ENCODE results near the gene TDRD1. TPM values are rescaled to one million over a fixed set of nuclear protein-coding genes. Genes with fewer than 3 reads are reported as not detected.

TDRD1 gene
- total RNA-seq, 1 donor from 2014 or later = 0.16 TPM

- H3K4me1 Mint-ChIP-seq = no peaks in the 10 kb centered on the region
- intact Hi-C loops (cut with micrococcal nuclease) = no loop called here
- H3K4me3 Mint-ChIP-seq = no peak overlapping the region
- H3K36me3 Mint-ChIP-seq (ENCODE audit: low read depth) = no peaks in the 10 kb centered on the region
- H3K27ac Mint-ChIP-seq = no peak overlapping the region
- H3K27me3 Mint-ChIP-seq = peaks cover 7% of the 10 kb centered on the region
- no peaks in the 10 kb centered on the region for H3K9me3 Mint-ChIP-seq
- no peak for DNase-seq
Measured at GRCh38 chr10:114272696-114273095, 93.5 kb downstream of the TDRD1 start.

- intact Hi-C loops (cut with micrococcal nuclease) = no loop called here
- Mint-ChIP-seq H3K4me1 (no peaks in the 10 kb centered on the region), H3K27me3 (peaks cover 7% of the 10 kb centered on the region), H3K27ac (no peak overlapping the region), H3K9me3 (no peaks in the 10 kb centered on the region), H3K4me3 (no peak overlapping the region), H3K36me3 (ENCODE audit: low read depth) (no peaks in the 10 kb centered on the region)
- DNase-seq = no peak
Measured at GRCh38 chr10:114273910-114274309, 94.8 kb downstream of the TDRD1 start.

- Mint-ChIP-seq H3K4me3 (no peak overlapping the region), H3K27me3 (peaks cover 7% of the 10 kb centered on the region), H3K27ac (no peak overlapping the region), H3K9me3 (no peaks in the 10 kb centered on the region), H3K4me1 (no peaks in the 10 kb centered on the region), H3K36me3 (ENCODE audit: low read depth) (no peaks in the 10 kb centered on the region)
- intact Hi-C loops (cut with micrococcal nuclease) = no loop called here
- DNase-seq = no peak
Measured at GRCh38 chr10:114274616-114275453, 95.7 kb downstream of the TDRD1 start.

- DNase-seq = no peak
- H3K27me3 Mint-ChIP-seq = peaks cover 7% of the 10 kb centered on the region
- intact Hi-C loops (cut with micrococcal nuclease) = no loop called here
- no peaks in the 10 kb centered on the region for H3K9me3 Mint-ChIP-seq
- no peaks in the 10 kb centered on the region for H3K36me3 Mint-ChIP-seq (ENCODE audit: low read depth)
- no peak overlapping the region for H3K4me3 Mint-ChIP-seq
- no peaks in the 10 kb centered on the region for H3K4me1 Mint-ChIP-seq
- H3K27ac Mint-ChIP-seq = no peak overlapping the region
Measured at GRCh38 chr10:114276066-114276465, 96.9 kb downstream of the TDRD1 start.

- no peaks in the 10 kb centered on the region for H3K9me3 Mint-ChIP-seq
- H3K4me3 Mint-ChIP-seq = no peak overlapping the region
Measured at GRCh38 chr10:114276671-114277070, 97.5 kb downstream of the TDRD1 start.

GRCh38 chr10:114278140-114278883, 99.2 kb downstream of the TDRD1 start:
- H3K4me1 Mint-ChIP-seq = no peaks in the 10 kb centered on the region
- no peak overlapping the region for H3K27ac Mint-ChIP-seq
- H3K27me3 Mint-ChIP-seq = peaks cover 7% of the 10 kb centered on the region
- no peaks in the 10 kb centered on the region for H3K36me3 Mint-ChIP-seq (ENCODE audit: low read depth)
- DNase-seq = no peak
- H3K9me3 Mint-ChIP-seq = no peaks in the 10 kb centered on the region
- no peak overlapping the region for H3K4me3 Mint-ChIP-seq
- intact Hi-C loops (cut with micrococcal nuclease) = no loop called here

More at GRCh38 chr10:114276671-114277070, 97.5 kb downstream of the TDRD1 start:
- H3K27me3 Mint-ChIP-seq = peaks cover 7% of the 10 kb centered on the region
- DNase-seq = no peak
- no peaks in the 10 kb centered on the region for H3K4me1 Mint-ChIP-seq
- H3K36me3 Mint-ChIP-seq (ENCODE audit: low read depth) = no peaks in the 10 kb centered on the region
- intact Hi-C loops (cut with micrococcal nuclease) = no loop called here
- H3K27ac Mint-ChIP-seq = no peak overlapping the region

GRCh38 chr10:114278884-114279191, 99.7 kb downstream of the TDRD1 start:
- intact Hi-C loops (cut with micrococcal nuclease) = no loop called here
- H3K4me3 Mint-ChIP-seq = no peak overlapping the region
- peaks cover 5% of the 10 kb centered on the region for H3K27me3 Mint-ChIP-seq
- H3K9me3 Mint-ChIP-seq = no peaks in the 10 kb centered on the region
- no peaks in the 10 kb centered on the region for H3K4me1 Mint-ChIP-seq
- DNase-seq = no peak
- no peaks in the 10 kb centered on the region for H3K36me3 Mint-ChIP-seq (ENCODE audit: low read depth)
- H3K27ac Mint-ChIP-seq = no peak overlapping the region

GRCh38 chr10:114279289-114279688, 100.1 kb downstream of the TDRD1 start:
- no peaks in the 10 kb centered on the region for H3K36me3 Mint-ChIP-seq (ENCODE audit: low read depth)
- no peak overlapping the region for H3K27ac Mint-ChIP-seq
- intact Hi-C loops (cut with micrococcal nuclease) = no loop called here
- no peak overlapping the region for H3K4me3 Mint-ChIP-seq
- H3K9me3 Mint-ChIP-seq = no peaks in the 10 kb centered on the region
- H3K27me3 Mint-ChIP-seq = peaks cover 3% of the 10 kb centered on the region
- DNase-seq = no peak
- H3K4me1 Mint-ChIP-seq = no peaks in the 10 kb centered on the region

- no peaks in the 10 kb centered on the region for H3K27me3 Mint-ChIP-seq
- intact Hi-C loops (cut with micrococcal nuclease) = no loop called here
- H3K36me3 Mint-ChIP-seq (ENCODE audit: low read depth) = no peaks in the 10 kb centered on the region
- H3K9me3 Mint-ChIP-seq = no peaks in the 10 kb centered on the region
- DNase-seq = no peak
- no peaks in the 10 kb centered on the region for H3K4me1 Mint-ChIP-seq
- no peak overlapping the region for H3K27ac Mint-ChIP-seq
- no peak overlapping the region for H3K4me3 Mint-ChIP-seq
Measured at GRCh38 chr10:114279901-114280644, 100.9 kb downstream of the TDRD1 start.

- Mint-ChIP-seq H3K27ac (no peak overlapping the region), H3K4me3 (no peak overlapping the region), H3K9me3 (no peaks in the 10 kb centered on the region), H3K36me3 (ENCODE audit: low read depth) (no peaks in the 10 kb centered on the region), H3K4me1 (no peaks in the 10 kb centered on the region), H3K27me3 (no peaks in the 10 kb centered on the region)
- no peak for DNase-seq
- intact Hi-C loops (cut with micrococcal nuclease) = no loop called here
Measured at GRCh38 chr10:114281006-114281405, 101.9 kb downstream of the TDRD1 start.

- Mint-ChIP-seq H3K27ac (no peak overlapping the region), H3K27me3 (no peaks in the 10 kb centered on the region), H3K4me1 (no peaks in the 10 kb centered on the region), H3K4me3 (no peak overlapping the region), H3K36me3 (ENCODE audit: low read depth) (no peaks in the 10 kb centered on the region), H3K9me3 (no peaks in the 10 kb centered on the region)
- no peak for DNase-seq
- intact Hi-C loops (cut with micrococcal nuclease) = no loop called here
Measured at GRCh38 chr10:114281461-114281860, 102.3 kb downstream of the TDRD1 start.

Data from activated CD4-positive, alpha-beta T cell treated with anti-CD3 and anti-CD28 coated beads, Interleukin-2, amount 10 ng/mL, durations not matched to agents 24 days and 14 days (primary cell).